Fibroblast of mammary gland (primary cell): ENCODE results near the gene DUSP16.

ENCODE experiments used
- DNase-seq: peaks from one replicate; pipeline ENCODE4 v3.0.0-alpha.2; 2010; ENCODE audit warnings: low read depth
- H3K4me3 ChIP-seq: 2 replicates; pipeline ENCODE4 v1.5.1; 2011; ENCODE audit warnings: low read depth, mild to moderate bottlenecking, low read length, moderate library complexity; ENCODE audit not compliant: control insufficient read depth
- CTCF ChIP-seq: conservative IDR thresholded peaks from 2 replicates; pipeline ENCODE4 v1.5.1; 2011; ENCODE audit warnings: low read depth, low read length, inconsistent platforms; ENCODE audit not compliant: control insufficient read depth, insufficient read depth

The DUSP16 gene

GRCh38 chr12:12498210-12498609 is 64.5 kb downstream of the DUSP16 start:
- no peak for DNase-seq
- no peak overlapping the region for H3K4me3 ChIP-seq
- TF ChIP-seq CTCF, result no peak

GRCh38 chr12:12495536-12495935 is 67.1 kb downstream of the DUSP16 start:
- TF ChIP-seq CTCF, result no peak
- H3K4me3 ChIP-seq, result no peak overlapping the region
- DNase-seq, result no peak

- DNase-seq, result no peak
- H3K4me3 ChIP-seq, result no peak overlapping the region
- TF ChIP-seq CTCF, result no peak
Observed at GRCh38 chr12:12492547-12492946, 70.1 kb downstream of the DUSP16 start.

- no peak for TF ChIP-seq CTCF
- H3K4me3 ChIP-seq, result no peak overlapping the region
- no peak for DNase-seq
Observed at GRCh38 chr12:12491606-12492005, 71.1 kb downstream of the DUSP16 start.

- no peak for DNase-seq
- no peak overlapping the region for H3K4me3 ChIP-seq
- no peak for TF ChIP-seq CTCF
Observed at GRCh38 chr12:12488823-12489550, 73.7 kb downstream of the DUSP16 start.

- no peak overlapping the region for H3K4me3 ChIP-seq
- no peak for TF ChIP-seq CTCF
- no peak for DNase-seq
Observed at GRCh38 chr12:12488296-12488695, 74.4 kb downstream of the DUSP16 start.
